ENCODE measurements around the gene WDFY2.
A peak's percentile ranks its signal among the peaks of the same experiment; 100 is the strongest.

WDFY2 gene

DNA sequence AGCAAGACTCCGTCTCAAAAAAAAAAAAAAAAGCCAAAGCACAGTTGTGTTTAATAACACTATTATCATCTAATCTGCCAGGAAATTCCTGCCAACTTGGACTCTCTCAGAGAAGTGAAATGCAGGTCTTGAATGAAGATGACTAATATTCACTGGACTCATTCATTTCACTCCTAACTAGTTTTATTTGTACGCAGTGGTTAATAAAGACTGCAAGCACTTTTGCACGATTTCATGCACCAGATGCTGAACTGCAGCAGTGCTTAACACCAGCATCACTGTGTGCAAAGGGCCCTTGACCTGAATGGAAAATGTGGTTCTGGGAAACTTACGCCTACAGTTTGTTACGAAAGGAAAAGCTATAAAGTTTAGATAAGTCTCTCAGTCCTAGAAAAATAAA, 156.4 kb downstream of the WDFY2 start:
- DNase-seq (ENCODE audit: low spot score), result peak; percentile 68

DNA sequence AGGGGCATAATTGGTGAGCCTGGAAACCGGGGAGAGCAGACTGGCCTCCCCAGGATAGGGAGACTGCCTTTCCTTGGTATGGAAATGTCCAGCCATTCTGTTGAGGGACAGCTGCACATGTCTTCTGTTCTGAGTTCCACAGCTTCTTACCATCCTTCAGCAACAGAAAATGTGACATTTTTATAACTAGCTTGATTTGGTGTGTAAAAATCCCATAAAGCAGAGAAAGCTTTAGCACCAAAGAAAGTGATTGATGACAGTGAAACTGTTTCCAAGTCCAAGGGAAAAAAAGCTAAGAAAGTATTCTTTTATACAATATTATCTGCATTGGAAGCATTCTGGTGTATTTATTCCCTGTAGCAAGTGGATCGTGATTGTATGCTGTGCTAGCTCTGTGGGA, 157.8 kb downstream of the WDFY2 start:
- DNase-seq (ENCODE audit: low spot score), result no peak

DNA sequence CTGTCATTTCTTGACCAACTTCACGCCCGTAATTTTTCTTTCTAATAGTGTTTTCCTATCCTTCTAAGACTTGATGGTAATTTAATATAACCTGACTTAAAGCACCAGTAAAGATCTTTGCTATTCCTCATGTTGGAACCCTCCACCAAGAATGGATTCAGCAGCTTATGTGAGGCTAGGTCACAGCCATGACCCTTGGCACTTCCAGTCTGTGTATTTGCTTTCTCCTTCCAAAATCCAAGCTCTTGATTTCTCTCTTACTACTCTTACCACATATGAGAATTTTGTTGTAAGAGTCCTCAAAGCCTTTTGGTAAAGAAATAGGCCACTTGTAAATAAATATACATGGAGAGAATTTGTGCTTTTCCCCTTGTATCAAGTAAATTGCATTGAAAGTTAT, 158.3 kb downstream of the WDFY2 start:
- DNase-seq (ENCODE audit: low spot score), result no peak

DNA sequence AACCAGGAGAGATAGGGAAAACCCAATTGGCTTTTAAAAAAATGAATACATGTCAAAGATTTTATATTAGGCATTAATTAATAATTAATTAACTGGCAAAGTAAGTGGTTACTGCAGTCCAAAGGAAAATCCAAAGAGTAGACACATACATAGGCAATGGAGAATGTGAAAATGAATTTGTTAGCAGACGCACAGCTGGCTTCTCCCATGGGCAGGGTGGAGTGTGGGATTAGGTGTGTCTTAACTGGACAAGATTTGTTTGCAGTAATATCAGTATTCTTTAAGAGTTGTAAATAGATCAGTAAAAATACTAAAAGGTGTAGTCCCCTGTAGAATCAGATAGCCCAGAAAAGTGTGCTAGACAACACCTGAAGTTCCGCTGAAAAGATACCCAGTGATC, 161.0 kb downstream of the WDFY2 start:
- no peak for DNase-seq (ENCODE audit: low spot score)

DNA sequence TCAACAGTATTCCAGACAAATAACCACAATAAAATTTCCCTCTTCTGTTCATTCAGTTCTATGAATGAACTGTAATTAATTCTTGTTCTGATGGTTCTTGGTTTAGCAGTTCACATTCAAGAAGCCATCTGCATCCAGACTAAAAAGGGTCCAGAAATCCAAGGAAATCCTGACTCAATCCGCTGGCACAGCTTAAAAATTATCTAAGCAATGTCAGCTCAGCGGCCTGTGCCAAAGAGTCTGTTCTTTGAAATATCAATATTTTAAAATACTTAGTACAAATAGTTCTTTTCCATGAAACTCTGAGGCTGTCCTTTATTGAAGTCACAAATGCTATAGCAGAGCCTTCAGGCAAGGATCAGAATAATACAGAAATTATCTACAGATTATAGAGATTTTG, 162.5 kb downstream of the WDFY2 start:
- no peak for DNase-seq (ENCODE audit: low spot score)

DNA sequence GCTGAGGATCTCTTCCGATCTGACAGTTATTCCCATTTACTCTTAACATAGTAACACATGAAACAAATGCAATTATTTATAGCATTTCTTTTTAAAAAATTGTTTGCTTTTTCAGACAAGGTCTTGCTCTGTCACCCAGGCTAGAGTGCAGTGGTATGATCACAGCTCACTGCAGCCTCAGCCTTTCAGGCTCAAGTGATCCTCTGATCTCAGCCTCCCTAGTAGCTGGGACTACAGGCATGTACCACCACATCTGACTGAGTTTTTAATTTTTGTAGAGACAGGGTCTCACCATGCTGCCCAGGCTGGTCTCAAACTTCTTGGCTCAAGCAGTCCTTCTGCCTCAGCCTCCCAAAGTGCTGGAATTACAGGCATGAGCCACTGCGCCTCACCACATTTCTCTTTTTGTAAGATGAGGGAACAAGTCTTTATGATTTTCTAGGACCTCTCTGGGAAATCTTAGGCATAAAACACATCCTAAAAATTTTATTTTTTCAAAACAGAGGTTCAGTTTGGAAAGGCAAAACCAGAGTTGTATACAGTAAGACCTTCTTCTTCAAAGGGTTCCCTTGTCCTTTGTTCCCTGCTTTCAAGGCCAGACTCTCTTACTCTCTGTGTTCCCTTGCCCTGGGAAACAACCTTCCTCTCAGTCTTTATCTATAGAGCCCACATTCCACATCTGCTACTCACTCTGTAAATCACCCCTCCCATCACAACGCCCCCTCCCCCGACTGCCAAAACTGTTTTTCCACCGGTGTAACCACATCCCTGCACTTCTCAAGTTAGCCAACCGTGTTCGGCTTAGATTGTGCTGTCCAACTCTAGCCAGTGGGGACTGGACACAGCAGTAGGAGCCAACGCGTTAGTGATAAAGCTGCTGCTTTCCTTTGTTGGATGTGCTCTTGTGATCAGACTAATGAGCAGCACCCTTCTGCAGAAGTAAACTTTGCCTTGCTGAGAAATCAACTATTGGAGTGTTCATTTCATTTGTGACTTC, 163.5 kb downstream of the WDFY2 start:
- no peak for DNase-seq (ENCODE audit: low spot score)

DNA sequence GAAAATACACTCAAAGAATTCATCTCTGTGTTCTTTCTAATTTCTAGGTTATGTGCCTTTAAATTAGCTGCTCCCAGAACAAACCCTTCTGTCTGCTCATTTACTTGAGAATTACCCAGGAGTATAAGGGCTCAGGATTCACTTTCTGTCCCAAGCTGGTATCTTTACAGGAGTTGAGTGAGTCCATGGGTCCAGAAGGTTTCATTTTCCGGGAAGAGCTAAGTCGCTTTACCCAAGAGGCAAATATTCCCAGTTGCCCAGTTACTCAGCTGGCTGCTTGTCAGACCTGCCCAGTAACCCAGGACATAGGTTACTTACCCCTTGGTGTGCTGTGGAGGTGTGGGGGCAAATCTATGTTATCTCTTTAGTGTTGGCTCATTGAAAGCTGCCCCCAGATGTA, 172.4 kb downstream of the WDFY2 start:
- no peak for DNase-seq (ENCODE audit: low spot score)

DNA sequence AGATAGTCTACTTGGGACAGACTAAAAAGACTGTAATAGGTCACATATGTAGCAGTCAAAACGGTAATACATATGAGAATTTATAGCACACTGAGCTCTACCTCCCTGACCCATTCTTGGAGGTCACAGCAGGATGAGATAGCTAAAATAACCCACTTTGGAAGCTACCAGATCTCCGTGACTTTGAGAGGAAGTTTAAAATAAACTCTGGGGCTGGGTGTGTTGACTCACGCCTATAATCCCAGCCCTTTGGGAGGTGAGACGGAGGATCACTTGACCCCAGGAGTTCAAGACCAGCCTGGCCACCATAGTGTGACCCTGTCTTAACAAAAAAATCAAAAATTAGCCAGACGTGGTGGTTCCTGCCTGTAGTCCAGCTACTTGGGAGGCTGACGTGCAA, 174.4 kb downstream of the WDFY2 start:
- no peak for DNase-seq (ENCODE audit: low spot score)

DNA sequence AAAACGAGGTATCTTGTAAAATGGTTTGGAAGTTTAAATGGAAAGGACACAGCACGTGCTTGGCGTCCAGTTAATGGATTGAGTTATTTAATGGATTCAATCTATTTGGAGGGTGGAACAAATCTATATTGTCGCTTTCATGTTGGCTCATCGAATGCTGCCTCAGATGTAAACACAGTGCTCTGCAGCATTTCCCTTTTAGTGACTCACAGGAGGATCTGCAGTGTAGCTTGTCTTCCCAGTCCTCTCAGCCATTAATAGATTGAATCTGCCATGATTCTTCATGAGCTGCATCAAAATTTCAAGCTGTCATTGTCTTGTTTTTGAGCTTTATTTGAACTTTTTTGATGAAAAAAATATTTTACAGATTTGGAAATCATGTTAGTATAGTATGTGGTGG, 175.0 kb downstream of the WDFY2 start:
- DNase-seq (ENCODE audit: low spot score), result peak; percentile 9

DNA sequence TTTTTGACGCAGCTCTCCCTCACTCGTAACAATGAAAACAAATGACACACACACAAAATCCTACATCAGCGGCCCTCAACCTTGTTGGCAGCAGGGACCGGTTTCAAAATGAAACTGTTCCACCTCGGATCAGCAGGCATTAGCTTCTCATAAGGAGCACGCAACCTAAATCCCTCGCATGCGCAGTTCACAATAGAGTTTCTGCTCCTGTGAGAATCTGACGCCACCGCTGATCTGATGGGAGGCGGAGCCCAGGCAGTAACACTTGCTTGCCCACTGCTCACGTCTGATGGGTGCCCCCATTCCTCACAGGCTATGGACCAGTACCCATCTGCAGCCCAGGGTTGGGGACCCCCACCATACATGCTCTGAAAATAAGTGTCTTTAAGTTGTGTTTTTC, 176.3 kb downstream of the WDFY2 start:
- DNase-seq (ENCODE audit: low spot score), result no peak

DNA sequence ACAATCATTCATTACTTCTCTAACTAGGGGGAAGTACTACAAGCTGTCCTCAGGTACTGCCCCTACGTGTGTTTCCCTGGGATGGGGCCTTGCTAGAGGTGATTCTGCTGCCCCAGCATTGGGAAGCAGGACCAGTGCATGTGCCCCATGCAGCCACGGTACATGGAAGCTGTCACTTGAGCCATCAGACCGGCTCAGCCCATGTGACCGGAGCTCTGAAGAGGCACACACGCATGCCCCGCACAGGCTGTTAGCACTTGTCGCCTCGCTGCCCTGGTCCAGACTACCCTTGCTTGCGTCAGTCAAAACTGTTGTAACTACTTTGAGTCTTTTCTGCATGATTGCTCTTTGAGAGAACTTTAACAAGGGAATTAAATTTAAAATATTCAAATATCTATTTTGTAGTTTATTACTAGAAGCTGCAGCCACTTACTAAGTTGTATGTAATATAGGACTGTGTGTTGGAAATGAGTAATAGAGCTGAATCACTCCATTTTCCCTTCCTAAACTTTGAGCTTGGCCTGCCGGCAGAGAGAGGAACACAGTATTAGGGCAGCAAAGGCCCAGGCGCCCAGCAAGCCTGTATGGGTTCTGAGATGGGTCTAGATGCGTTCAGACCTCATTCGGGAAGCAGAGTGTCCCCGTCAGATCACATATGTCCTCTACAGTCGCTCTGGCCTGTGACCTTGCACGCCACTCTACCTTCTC, 177.5 kb downstream of the WDFY2 start:
- peak; percentile 12 for DNase-seq (ENCODE audit: low spot score)

DNA sequence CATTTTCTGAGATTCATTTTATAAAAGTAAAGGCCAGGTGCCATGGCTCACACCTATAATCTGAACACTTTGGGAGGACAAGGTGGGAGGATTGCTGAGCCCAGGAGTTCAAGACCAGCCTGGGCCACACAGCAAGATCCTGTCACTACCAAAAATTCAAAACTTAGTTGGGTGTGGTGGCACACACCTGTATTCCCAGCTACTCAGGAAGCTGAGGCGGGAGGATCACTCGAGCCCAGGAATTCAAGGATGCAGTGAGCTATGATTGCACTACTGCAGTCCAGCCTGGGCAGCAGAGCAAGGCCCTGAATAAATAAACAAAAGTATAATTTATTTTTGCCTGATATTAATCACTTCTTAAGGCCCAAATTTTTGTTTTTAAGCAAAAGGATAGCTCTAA, 179.2 kb downstream of the WDFY2 start:
- DNase-seq (ENCODE audit: low spot score), result no peak

DNA sequence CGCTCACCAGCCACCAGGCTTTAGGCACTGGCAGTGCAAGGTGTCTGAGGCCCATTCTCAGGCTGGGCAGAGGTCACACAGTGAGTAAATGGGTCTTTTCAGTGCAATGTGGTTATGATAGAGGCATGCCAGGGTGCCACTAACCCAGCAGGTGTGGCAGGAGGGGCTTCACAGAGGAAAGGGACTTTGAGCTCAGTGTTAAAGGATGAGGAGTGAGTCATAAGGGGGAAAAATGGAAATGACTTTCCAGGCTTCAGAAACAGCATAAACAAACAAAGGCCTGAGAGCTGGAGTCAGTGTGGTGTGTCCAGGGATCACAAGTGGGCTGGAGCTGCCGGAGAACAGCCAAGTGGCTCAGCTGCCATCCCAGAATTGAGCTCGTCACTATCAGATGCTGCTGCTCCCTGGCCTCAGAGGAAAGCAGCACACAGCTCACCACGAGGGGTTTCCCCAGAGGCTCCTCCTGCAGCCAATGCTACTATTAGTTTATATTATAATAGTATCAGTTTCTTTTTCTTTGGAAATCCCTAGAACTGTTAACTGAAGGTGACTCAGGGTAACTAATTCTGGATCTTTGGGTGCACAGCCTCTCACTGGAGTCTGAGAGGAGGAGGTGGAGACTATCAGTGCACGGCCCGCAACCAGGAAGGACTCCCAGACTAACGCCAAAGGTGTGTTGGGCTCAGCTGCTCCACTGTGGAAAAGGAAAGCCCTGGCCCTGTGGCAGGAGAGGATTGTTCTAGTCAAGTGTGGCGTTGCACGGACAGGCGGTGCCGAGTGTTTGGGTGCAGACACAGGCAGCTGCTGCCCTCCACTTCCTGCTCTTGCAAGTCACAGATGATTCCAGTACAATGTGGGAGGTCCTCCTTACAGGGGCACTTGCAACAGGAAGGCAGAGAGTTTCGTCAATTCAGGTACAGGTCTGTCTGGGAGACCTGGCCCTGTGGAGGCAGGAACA, 180.2 kb downstream of the WDFY2 start:
- DNase-seq (ENCODE audit: low spot score), result peak; percentile 68

DNA sequence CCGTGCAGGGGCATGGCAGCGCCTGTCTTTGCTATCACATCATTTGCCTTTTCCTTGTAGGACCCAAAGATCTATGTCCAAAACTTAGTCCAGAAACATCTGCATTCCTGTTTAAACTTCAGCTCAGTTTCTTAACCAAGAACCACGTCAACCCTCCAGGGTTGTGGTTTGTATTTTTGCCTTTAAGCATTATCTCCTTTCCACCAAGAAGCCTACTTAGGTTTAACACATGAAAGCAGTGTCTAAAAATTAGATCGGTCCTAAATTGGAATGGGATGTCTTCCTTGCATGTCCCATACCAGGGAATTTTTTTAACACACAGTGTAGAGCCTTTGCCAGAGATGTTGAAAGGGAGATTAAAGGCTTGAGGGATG, 180.9 kb downstream of the WDFY2 start:
- DNase-seq (ENCODE audit: low spot score), result no peak

DNA sequence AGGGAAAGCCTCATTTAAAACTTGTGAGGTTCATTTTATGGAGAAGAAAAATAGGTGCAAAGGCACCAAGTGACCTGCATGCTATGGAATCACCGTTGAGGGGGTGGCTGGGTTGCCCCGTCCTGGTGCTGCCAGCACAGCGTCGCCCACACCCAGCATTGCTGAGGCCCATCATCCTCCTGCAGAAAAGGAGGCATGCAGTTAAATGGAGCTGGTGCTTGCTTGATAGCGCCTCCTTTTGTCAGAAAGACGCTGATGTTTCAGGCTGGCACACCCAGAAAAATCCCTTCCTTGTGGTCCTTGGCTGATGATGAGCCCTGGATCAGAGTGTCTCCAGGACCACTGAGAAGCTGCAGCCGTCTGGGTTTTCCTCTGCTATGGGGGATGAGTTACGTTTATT, 182.8 kb downstream of the WDFY2 start:
- DNase-seq (ENCODE audit: low spot score), result no peak

DNA sequence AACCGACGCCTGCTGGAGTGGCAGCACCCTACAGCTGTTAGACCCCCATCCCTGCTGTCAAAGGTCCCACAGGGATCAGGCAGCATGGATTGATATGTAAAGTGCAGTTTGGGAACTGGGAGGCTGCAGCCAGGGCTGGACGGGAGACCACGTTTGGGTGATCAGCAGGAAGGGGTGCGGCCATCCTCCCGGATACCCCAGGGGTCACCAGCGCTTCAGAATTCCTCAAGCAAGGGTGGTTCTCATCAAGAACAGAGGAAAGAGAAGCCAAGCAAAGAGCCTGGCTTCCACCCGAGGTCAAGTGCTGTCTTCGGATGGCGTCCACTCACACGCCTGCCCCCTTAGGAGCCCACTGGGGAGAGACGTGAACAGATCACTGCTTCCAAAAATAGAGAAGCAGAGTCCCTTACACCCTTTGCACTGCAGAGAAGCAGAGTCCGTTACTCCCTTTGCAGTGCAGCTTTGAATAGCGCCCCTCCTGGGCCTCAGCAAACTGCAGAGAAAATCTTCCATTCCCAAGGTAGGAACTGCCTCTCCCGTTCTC, 184.2 kb downstream of the WDFY2 start:
- DNase-seq (ENCODE audit: low spot score), result no peak

DNA sequence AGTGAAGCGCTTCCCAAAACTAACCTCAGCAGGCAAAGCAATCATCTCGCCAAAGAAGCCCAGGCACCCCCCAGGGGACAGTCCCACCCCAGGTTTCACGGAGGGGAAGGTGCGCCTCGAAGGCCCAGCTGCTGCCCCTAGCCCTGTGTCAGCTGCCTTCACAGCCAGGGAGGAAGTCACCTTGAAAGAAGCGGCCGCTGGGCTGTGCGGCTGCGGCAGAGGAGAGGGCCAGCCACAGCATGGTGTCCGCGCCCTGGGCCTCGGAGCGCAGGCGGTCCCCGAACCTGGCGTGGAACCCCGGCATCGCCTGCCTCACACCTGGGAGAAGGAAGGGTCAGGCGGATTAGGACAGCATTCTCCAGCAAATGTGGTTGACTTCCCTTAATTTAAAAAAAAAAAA, 184.7 kb downstream of the WDFY2 start:
- DNase-seq (ENCODE audit: low spot score), result no peak

DNA sequence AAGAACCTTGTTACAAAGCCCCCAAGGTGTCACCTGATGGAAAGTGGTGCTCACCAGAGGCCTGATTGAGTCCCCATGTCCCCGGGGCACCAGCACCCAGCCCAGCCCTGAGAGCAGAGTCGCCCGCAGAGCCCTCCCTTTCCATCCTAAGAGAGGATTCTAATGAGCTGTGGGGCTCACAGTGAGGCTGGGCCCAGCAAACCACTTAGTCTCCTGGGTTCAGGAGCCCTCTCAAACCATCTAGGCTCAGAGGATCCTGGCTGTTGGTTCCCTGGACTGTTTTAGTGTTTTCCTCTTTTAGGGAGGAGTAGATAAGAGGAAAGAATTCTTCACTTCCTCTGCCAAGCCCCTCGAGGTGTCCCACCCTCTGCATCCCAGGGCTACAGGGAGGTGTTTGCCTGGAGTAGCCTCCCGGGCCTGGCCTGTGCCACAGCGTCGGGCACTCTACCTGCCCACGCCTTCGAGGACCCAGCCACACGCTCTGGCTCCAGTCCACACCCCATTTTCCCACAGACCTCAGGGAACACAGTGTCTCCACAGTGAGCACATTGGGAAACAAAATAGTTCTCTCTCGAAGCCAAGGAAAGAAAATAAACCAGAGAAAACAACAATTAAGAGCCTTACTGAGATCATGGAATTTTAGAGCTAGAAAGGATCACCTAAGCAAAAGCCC, 185.3 kb downstream of the WDFY2 start:
- DNase-seq (ENCODE audit: low spot score), result no peak

DNA sequence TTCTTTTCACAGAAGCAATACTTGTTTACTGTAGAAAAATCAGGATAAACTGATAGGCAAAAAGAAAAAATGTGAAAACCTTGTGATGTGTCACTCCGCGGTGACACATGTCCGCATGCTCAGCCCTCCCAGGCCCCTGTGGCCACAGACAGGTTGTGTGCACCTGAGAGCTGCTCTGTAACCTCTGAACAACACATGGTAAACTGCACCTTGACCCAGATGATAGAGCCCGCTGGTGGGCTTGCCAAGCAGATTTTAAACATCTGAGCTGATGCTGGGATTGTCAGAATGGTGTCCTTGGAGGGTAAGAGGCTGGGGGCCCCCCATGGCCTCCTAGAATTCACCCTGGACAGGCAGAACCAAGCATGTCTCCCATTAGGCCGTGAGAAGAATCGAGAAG, 185.9 kb downstream of the WDFY2 start:
- no peak for DNase-seq (ENCODE audit: low spot score)

DNA sequence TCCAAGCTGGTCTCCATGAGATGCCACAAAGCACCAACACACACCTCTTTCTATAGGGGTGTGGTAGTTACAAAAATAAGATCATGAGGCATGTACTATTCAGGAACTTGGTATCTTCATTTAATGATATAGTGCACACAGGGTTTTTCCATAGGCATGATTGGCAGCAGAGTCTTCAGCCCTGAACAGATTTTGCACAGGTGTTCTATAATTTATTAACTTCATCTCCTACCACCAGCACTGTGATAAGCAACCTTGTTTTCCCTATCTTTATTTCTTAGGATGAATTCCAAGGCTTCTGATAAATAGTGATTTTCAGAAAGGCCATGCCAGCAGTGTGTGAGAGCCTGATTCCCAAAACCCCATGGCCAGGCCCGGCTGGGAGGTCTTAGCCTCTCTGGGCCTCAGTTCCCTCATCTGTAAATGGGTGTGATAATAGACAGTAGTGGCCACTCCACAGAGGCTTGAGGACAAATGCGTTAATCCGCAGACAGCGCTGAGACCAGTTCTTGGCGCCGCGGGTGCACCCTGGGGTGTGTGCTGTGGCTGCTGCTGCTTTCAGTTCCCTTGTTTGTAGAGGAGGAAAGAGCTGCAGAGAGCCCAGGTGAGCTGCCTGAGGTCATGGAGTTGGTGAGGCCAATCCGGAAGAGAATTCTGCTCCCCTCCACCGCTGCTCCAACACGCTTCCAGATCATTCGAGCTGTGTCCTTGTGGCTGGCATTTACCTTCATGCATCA, 186.6 kb downstream of the WDFY2 start:
- no peak for DNase-seq (ENCODE audit: low spot score)
